GM18951 (cell line): ENCODE data around the gene SRCAP.

Experiments used
- POLR2A ChIP-seq: IDR thresholded peaks from 4 replicates; pipeline ENCODE4 v1.6.1; 2011; ENCODE audit warnings: mild to moderate bottlenecking; ENCODE audit not compliant: insufficient read length, insufficient read depth; ENCODE audit errors: extremely low read depth
- in situ Hi-C: fragments of 300-500 bp; cut with MboI; formaldehyde crosslinking; loops from one replicate; pipeline ENCODE4 v1.12.0; 2022; ENCODE audit warnings: low sequenced_read_pairs, mixed read lengths, inconsistent platforms; ENCODE audit not compliant: unreplicated experiment

The SRCAP gene

GRCh38 chr16:30787613-30788378 lies 88.8 kb downstream of the SRCAP start:
- in situ Hi-C loops, result no loop called here
- TF ChIP-seq POLR2A, result no peak
